ENCODE measurements around the gene OXSR1.
"Not testable (repeated sequence)": the region's sequence is repeated elsewhere in the genome, so short reads cannot be mapped to it uniquely, and the experiment has no call there.

DNA sequence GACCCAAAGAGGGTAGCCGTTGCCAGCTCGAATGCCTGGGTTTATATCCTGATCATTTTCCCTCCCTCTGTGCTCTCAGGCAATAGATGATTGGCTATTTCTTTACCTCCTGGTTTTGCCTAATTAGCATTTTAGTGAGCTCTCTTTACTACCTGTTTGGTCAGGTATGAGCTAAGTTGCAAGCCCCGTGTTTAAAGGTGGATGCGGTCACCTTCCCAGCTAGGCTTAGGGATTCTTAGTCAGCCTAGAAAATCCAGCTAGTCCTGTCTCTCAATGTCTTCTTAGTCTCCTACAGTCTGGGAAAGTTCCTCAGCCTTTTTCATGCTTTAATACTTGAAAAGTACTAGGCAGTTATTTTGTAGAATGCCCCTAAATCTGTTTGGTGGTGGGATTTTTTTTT is 131.7 kb downstream of the OXSR1 start:
- TF ChIP-seq, protein P1, sequence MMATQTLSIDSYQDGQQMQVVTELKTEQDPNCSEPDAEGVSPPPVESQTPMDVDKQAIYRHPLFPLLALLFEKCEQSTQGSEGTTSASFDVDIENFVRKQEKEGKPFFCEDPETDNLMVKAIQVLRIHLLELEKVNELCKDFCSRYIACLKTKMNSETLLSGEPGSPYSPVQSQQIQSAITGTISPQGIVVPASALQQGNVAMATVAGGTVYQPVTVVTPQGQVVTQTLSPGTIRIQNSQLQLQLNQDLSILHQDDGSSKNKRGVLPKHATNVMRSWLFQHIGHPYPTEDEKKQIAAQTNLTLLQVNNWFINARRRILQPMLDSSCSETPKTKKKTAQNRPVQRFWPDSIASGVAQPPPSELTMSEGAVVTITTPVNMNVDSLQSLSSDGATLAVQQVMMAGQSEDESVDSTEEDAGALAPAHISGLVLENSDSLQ (IDR thresholded peaks at IDR 0.05): not testable (repeated sequence)
- not testable (repeated sequence) for TF ChIP-seq RUNX3 (IDR thresholded peaks at IDR 0.05; ENCODE audit: low read length); EP300 (IDR thresholded peaks at IDR 0.05; ENCODE audit: borderline replicate concordance in 1 of 2, control insufficient read depth in 1 of 2, low read depth in 2 of 2, low read length in 2 of 2); MEF2B (IDR thresholded peaks at IDR 0.05; ENCODE audit: partially characterized antibody, poor library complexity, severe bottlenecking); NFIC (IDR thresholded peaks at IDR 0.05; ENCODE audit: low read depth, low read length)
- TF ChIP-seq, protein P2, sequence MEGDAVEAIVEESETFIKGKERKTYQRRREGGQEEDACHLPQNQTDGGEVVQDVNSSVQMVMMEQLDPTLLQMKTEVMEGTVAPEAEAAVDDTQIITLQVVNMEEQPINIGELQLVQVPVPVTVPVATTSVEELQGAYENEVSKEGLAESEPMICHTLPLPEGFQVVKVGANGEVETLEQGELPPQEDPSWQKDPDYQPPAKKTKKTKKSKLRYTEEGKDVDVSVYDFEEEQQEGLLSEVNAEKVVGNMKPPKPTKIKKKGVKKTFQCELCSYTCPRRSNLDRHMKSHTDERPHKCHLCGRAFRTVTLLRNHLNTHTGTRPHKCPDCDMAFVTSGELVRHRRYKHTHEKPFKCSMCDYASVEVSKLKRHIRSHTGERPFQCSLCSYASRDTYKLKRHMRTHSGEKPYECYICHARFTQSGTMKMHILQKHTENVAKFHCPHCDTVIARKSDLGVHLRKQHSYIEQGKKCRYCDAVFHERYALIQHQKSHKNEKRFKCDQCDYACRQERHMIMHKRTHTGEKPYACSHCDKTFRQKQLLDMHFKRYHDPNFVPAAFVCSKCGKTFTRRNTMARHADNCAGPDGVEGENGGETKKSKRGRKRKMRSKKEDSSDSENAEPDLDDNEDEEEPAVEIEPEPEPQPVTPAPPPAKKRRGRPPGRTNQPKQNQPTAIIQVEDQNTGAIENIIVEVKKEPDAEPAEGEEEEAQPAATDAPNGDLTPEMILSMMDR (IDR thresholded peaks at IDR 0.05 in 2 of 3, conservative IDR thresholded peaks at IDR 0.05 in 1 of 3; ENCODE audit: control insufficient read depth in 2 of 3, extremely low read depth in 1 of 3, insufficient read depth in 1 of 3, low read depth in 3 of 3, low read length in 3 of 3): not testable (repeated sequence)
- TF ChIP-seq, protein P3, sequence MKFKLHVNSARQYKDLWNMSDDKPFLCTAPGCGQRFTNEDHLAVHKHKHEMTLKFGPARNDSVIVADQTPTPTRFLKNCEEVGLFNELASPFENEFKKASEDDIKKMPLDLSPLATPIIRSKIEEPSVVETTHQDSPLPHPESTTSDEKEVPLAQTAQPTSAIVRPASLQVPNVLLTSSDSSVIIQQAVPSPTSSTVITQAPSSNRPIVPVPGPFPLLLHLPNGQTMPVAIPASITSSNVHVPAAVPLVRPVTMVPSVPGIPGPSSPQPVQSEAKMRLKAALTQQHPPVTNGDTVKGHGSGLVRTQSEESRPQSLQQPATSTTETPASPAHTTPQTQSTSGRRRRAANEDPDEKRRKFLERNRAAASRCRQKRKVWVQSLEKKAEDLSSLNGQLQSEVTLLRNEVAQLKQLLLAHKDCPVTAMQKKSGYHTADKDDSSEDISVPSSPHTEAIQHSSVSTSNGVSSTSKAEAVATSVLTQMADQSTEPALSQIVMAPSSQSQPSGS (IDR thresholded peaks at IDR 0.05; ENCODE audit: low read length): not testable (repeated sequence)
- TF ChIP-seq, protein P4, sequence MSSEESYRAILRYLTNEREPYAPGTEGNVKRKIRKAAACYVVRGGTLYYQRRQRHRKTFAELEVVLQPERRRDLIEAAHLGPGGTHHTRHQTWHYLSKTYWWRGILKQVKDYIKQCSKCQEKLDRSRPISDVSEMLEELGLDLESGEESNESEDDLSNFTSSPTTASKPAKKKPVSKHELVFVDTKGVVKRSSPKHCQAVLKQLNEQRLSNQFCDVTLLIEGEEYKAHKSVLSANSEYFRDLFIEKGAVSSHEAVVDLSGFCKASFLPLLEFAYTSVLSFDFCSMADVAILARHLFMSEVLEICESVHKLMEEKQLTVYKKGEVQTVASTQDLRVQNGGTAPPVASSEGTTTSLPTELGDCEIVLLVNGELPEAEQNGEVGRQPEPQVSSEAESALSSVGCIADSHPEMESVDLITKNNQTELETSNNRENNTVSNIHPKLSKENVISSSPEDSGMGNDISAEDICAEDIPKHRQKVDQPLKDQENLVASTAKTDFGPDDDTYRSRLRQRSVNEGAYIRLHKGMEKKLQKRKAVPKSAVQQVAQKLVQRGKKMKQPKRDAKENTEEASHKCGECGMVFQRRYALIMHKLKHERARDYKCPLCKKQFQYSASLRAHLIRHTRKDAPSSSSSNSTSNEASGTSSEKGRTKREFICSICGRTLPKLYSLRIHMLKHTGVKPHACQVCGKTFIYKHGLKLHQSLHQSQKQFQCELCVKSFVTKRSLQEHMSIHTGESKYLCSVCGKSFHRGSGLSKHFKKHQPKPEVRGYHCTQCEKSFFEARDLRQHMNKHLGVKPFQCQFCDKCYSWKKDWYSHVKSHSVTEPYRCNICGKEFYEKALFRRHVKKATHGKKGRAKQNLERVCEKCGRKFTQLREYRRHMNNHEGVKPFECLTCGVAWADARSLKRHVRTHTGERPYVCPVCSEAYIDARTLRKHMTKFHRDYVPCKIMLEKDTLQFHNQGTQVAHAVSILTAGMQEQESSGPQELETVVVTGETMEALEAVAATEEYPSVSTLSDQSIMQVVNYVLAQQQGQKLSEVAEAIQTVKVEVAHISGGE (CRISPR knock-in tag; IDR thresholded peaks at IDR 0.05): not testable (repeated sequence)

Measured in GM12878 (cell line).